HepG2 (cell line): ENCODE data around the gene GPN2. TPM values are rescaled to one million over a fixed set of nuclear protein-coding genes. Genes with fewer than 3 reads are reported as not detected.

Experiments
- AGO2 ChIP-seq: fragments of 200-400 bp; formaldehyde crosslinking; optimal IDR thresholded peaks from 2 replicates; pipeline ENCODE3; 2017; ENCODE audit warnings: mild to moderate bottlenecking, low read depth, low read length, moderate library complexity
- ELF1 ChIP-seq: sonication (generic); formaldehyde crosslinking; IDR thresholded peaks from 2 replicates; pipeline ENCODE4 v1.4.0; 2020; ENCODE audit warnings: missing genetic modification reagents
- FOSL1 ChIP-seq: sonication (generic); formaldehyde crosslinking; IDR thresholded peaks from 2 replicates; pipeline ENCODE4 v1.9.0; 2021; ENCODE audit warnings: missing genetic modification reagents, borderline replicate concordance
- GABPB1 ChIP-seq: IDR thresholded peaks from 2 replicates; pipeline ENCODE4 v1.6.1; 2016; ENCODE audit warnings: mild to moderate bottlenecking, missing genetic modification reagents, moderate library complexity, missing compliant biosample characterization
- HOXA9 ChIP-seq: sonication (generic); formaldehyde crosslinking; IDR thresholded peaks from 2 replicates; pipeline ENCODE4 v1.8.1; 2022; ENCODE audit warnings: missing genetic modification reagents, mild to moderate bottlenecking, moderate library complexity, borderline replicate concordance
- KDM2A ChIP-seq: sonication (generic); formaldehyde crosslinking; IDR thresholded peaks from 2 replicates; pipeline ENCODE4 v1.4.0; 2020; ENCODE audit warnings: low read depth, missing genetic modification reagents, borderline replicate concordance
- MED1 ChIP-seq: sonication (generic); formaldehyde crosslinking; IDR thresholded peaks from 2 replicates; pipeline ENCODE4 v1.4.0; 2020; ENCODE audit warnings: missing genetic modification reagents
- MXD3 ChIP-seq: IDR thresholded peaks from 2 replicates; pipeline ENCODE4 v1.6.1; 2016; ENCODE audit warnings: mild to moderate bottlenecking, missing biosample characterization, missing genetic modification reagents
- NFAT5 ChIP-seq: sonication (generic); formaldehyde crosslinking; IDR thresholded peaks from 2 replicates; pipeline ENCODE4 v1.4.0; 2020; ENCODE audit warnings: missing genetic modification reagents
- PPARG ChIP-seq: conservative IDR thresholded peaks from 2 replicates; pipeline ENCODE4 v1.6.1; 2016; ENCODE audit warnings: missing biosample characterization, missing genetic modification reagents
- SMC3 ChIP-seq: IDR thresholded peaks from 2 replicates; pipeline ENCODE4 v1.6.1; 2011; ENCODE audit warnings: low read length, improper control_type of control experiment
- ZC3H13 ChIP-seq: sonication (generic); formaldehyde crosslinking; IDR thresholded peaks from 2 replicates; pipeline ENCODE4 v1.8.1; 2023; ENCODE audit warnings: mild to moderate bottlenecking, missing genetic modification reagents, moderate library complexity
- ZFP41 ChIP-seq: sonication (generic); formaldehyde crosslinking; IDR thresholded peaks from 2 replicates; pipeline ENCODE4 v1.4.0; 2020; ENCODE audit warnings: mild to moderate bottlenecking, missing genetic modification reagents, borderline replicate concordance
- ZFX ChIP-seq: sonication (generic); formaldehyde crosslinking; IDR thresholded peaks from 2 replicates; pipeline ENCODE4 v1.4.0; 2020; ENCODE audit warnings: mild to moderate bottlenecking, low read depth, missing genetic modification reagents, moderate library complexity
- ZNF598 ChIP-seq: sonication (generic); formaldehyde crosslinking; IDR thresholded peaks from 2 replicates; pipeline ENCODE4 v1.5.1; 2020; ENCODE audit warnings: mild to moderate bottlenecking, missing genetic modification reagents, borderline replicate concordance
- ZNF646 ChIP-seq: sonication (generic); formaldehyde crosslinking; IDR thresholded peaks from 2 replicates; pipeline ENCODE4 v1.9.0; 2021; ENCODE audit warnings: mild to moderate bottlenecking, missing genetic modification reagents
- ZNF816 ChIP-seq: sonication (generic); formaldehyde crosslinking; IDR thresholded peaks from 2 replicates; pipeline ENCODE4 v1.8.0; 2022; ENCODE audit warnings: missing genetic modification reagents, mild to moderate bottlenecking, borderline replicate concordance
- polyA plus RNA-seq, 8 experiments: library from polyadenylated mRNA; depleted of rRNA in 3 of 8; stranded (reverse) in 7 of 8; unstranded in 1 of 8; fragments of >200 nt; fragmentation: Illumina TruSeq in 4 of 8; extraction: Trizol in 4 of 8; gene quantifications; 2 replicates each; pipeline versions ENCODE4 v1.2.1 to v1.2.3, GENCODE V29; 2011 to 2016; ENCODE audit warnings: low read depth in 4 of 8, missing spikeins in 1 of 8, mixed read lengths in 1 of 8; ENCODE audit not compliant: insufficient read depth in 1 of 8
- total RNA-seq, 5 experiments: library from RNA; depleted of rRNA; stranded (reverse); fragments of >200 nt; fragmentation: Illumina TruSeq; extraction: Trizol; gene quantifications; 2 replicates each; pipeline ENCODE4 v1.2.3, GENCODE V29; 2016; ENCODE audit warnings: low read depth in 1 of 5

GPN2 gene
- total and polyA plus RNA-seq, 2 of the 13 experiments (the other 11 are each of a cell fraction or from before 2014, with no cell fraction given) = 19.3 to 38.9 TPM

GRCh38 chr1:26911399-26912146 is 21.5 kb upstream of the GPN2 start (continued):
- TF ChIP-seq MXD3 (CRISPR knock-in tag) (0 out of 2 replicates have a peak, but pooled peaks have one; percentile 27), ZC3H13 (CRISPR knock-in tag) (peak; percentile 85; the same call in 1 of the 2 replicates), MED1 (CRISPR knock-in tag) (no peak; the same call in 1 of the 2 replicates), ZNF598 (CRISPR knock-in tag) (0 out of 2 replicates have a peak, but pooled peaks have one; percentile 33), KDM2A (peak; percentile 55; the same call in 1 of the 2 replicates), FOSL1 (CRISPR knock-in tag) (no peak), ZFP41 (no peak), PPARG (0 out of 2 replicates have a peak, but pooled peaks have one; percentile 9), AGO2 (peak; percentile 89), ZFX (CRISPR knock-in tag) (no peak; the same call in none of the 2 replicates), SMC3 (no peak), NFAT5 (0 out of 2 replicates have a peak, but pooled peaks have one; percentile 60), ZNF816 (CRISPR knock-in tag) (no peak), ZNF646 (CRISPR knock-in tag) (no peak), GABPB1 (CRISPR knock-in tag) (peak; percentile 40; the same call in 1 of the 2 replicates), HOXA9 (peak; percentile 47; the same call in 1 of the 2 replicates), ELF1 (CRISPR knock-in tag) (0 out of 2 replicates have a peak, but pooled peaks have one; percentile 17)
